T-helper 1 cell treated with Interleukin-12 subunit alpha and Interleukin-12 subunit beta and Interleukin-4 antibody, amounts not matched to agents 30 ng/mL and 1 ng/mL, for 36 hours (primary cell): ENCODE measurements around the gene TEX35. TPM values are rescaled to one million over a fixed set of nuclear protein-coding genes. Genes with fewer than 3 reads are reported as not detected.
"Not testable (repeated sequence)": the region's sequence is repeated elsewhere in the genome, so short reads cannot be mapped to it uniquely, and the experiment has no call there.

Source experiments
- intact Hi-C: fragments of 100-400 bp; cut with micrococcal nuclease; formaldehyde crosslinking; loops from one replicate; pipeline ENCODE4 v1.15.1; 2024
- total RNA-seq: library from RNA; stranded (reverse); gene quantifications from 2 replicates; pipeline ENCODE4 v1.2.3, GENCODE V29; 2022

Gene TEX35
- total RNA-seq, 1 donor from 2014 or later: not detected

GRCh38 chr1:178494569-178494971 is 18.3 kb upstream of the TEX35 start:
- intact Hi-C loops: no loop called here

- intact Hi-C loops: loop anchor here (5.0 kb wide), 1 partner anchor 1648 kb away; no protein-coding TSS in a partner anchor
Observed at GRCh38 chr1:178495158-178495557, 17.8 kb upstream of the TEX35 start.

- intact Hi-C loops: loop anchor here (5.0 kb wide), 1 partner anchor 1649 kb away; no protein-coding TSS in a partner anchor
Observed at GRCh38 chr1:178495741-178496409, 17.0 kb upstream of the TEX35 start.

GRCh38 chr1:178496410-178497135 is 16.3 kb upstream of the TEX35 start, which contains the start of gene CLEC20A:
CLEC20A (minus strand) TSS chr1:178496964; CDS start chr1:178496939, 25 bp downstream.
- intact Hi-C loops: loop anchor here (5.0 kb wide), 1 partner anchor 1649 kb away; no protein-coding TSS in a partner anchor

GRCh38 chr1:178497903-178498478 is 14.9 kb upstream of the TEX35 start:
- intact Hi-C loops: loop anchor here (5.0 kb wide), 1 partner anchor 1651 kb away; no protein-coding TSS in a partner anchor

- intact Hi-C loops: loop anchor here (5.0 kb wide), 1 partner anchor 1652 kb away; no protein-coding TSS in a partner anchor
Observed at GRCh38 chr1:178498896-178499675, 13.8 kb upstream of the TEX35 start.

- intact Hi-C loops: loop anchor here (2.0 kb wide), 1 partner anchor 189 kb away; no protein-coding TSS in a partner anchor
Observed at GRCh38 chr1:178500091-178500770, 12.7 kb upstream of the TEX35 start.

GRCh38 chr1:178500936-178501554 is 11.9 kb upstream of the TEX35 start:
- intact Hi-C loops: loop anchor here (2.0 kb wide), 1 partner anchor 190 kb away; no protein-coding TSS in a partner anchor

GRCh38 chr1:178501705-178502329 is 11.1 kb upstream of the TEX35 start:
- intact Hi-C loops: loop anchor here (2.0 kb wide), 1 partner anchor 191 kb away; no protein-coding TSS in a partner anchor

- intact Hi-C loops: no loop called here
Observed at GRCh38 chr1:178502330-178502714, 10.6 kb upstream of the TEX35 start.

- intact Hi-C loops: no loop called here
Observed at GRCh38 chr1:178502856-178503255, 10.1 kb upstream of the TEX35 start.

GRCh38 chr1:178503316-178503715 is 9.6 kb upstream of the TEX35 start:
- intact Hi-C loops: not testable (repeated sequence)

GRCh38 chr1:178503849-178504248 is 9.1 kb upstream of the TEX35 start:
- intact Hi-C loops: no loop called here

GRCh38 chr1:178504286-178504685 is 8.6 kb upstream of the TEX35 start:
- intact Hi-C loops: no loop called here

- intact Hi-C loops: no loop called here
Observed at GRCh38 chr1:178506177-178506576, 6.7 kb upstream of the TEX35 start.

GRCh38 chr1:178506669-178507068 is 6.2 kb upstream of the TEX35 start:
- intact Hi-C loops: no loop called here

GRCh38 chr1:178509414-178510007 is 3.4 kb upstream of the TEX35 start:
- intact Hi-C loops: no loop called here

GRCh38 chr1:178510155-178510554 is 2.8 kb upstream of the TEX35 start:
- intact Hi-C loops: no loop called here
